Breast epithelium (tissue), 4 donors: ENCODE results near the gene HEATR5A. TPM values are rescaled to one million over a fixed set of nuclear protein-coding genes. Genes with fewer than 3 reads are reported as not detected.
"Not testable (repeated sequence)": the region's sequence is repeated elsewhere in the genome, so short reads cannot be mapped to it uniquely, and the experiment has no call there.

Experiments
- DNase-seq, 2 donors: peaks; one replicate each; pipeline ENCODE4 v3.0.0-alpha.2; 2019; ENCODE audit warnings: low spot score in 2 of 2
- H3K27ac ChIP-seq, 2 donors: fragments of 200-600 bp; sonication (generic) in 1 of 2; one replicate each; pipeline ENCODE4 v1.5.1; 2016 to 2019; ENCODE audit warnings: mild to moderate bottlenecking in 1 of 2
- H3K27me3 ChIP-seq, 2 donors: fragments of 200-600 bp; sonication (generic) in 1 of 2; one replicate each; pipeline versions ENCODE4 v1.5.1 to v1.6.0; 2017 to 2019; ENCODE audit warnings: control low read depth in 1 of 2, mild to moderate bottlenecking in 1 of 2
- H3K36me3 ChIP-seq: fragments of 200-600 bp; one replicate; pipeline ENCODE4 v1.5.1; 2019
- H3K4me1 ChIP-seq, 2 donors: fragments of 200-600 bp; sonication (generic); one replicate each; pipeline ENCODE4 v1.5.1; 2016 to 2019; ENCODE audit warnings: control low read depth in 1 of 2
- H3K4me3 ChIP-seq, 3 donors: fragments of 200-600 bp; sonication (generic); 1 replicate in 2 of 3; 2 replicates in 1 of 3; pipeline ENCODE4 v1.5.1; 2016 to 2019; ENCODE audit warnings: mild to moderate bottlenecking in 3 of 3, moderate library complexity in 2 of 3
- H3K9me3 ChIP-seq, 2 donors: fragments of 200-600 bp; sonication (generic) in 1 of 2; one replicate each; pipeline ENCODE4 v1.5.1; 2016 to 2019; ENCODE audit warnings: control low read depth in 1 of 2
- CTCF ChIP-seq, 3 donors: fragments of 450-650 bp; IDR thresholded peaks; one replicate each; pipeline ENCODE4 v1.5.1; 2016 to 2017; ENCODE audit warnings: antibody characterized with exemption in 3 of 3, mild to moderate bottlenecking in 3 of 3, moderate library complexity in 3 of 3
- POLR2A ChIP-seq: fragments of 450-650 bp; IDR thresholded peaks from one replicate; pipeline ENCODE4 v1.6.1; 2016; ENCODE audit warnings: antibody characterized with exemption, mild to moderate bottlenecking, moderate library complexity
- POLR2AphosphoS5 ChIP-seq, 3 donors: sonication (generic); formaldehyde crosslinking; IDR thresholded peaks; one replicate each; pipeline ENCODE4 v1.6.1; 2017; ENCODE audit warnings: antibody characterized with exemption in 3 of 3
- intact Hi-C: fragments of 100-400 bp; cut with DNase I; formaldehyde crosslinking; loops from one replicate; pipeline ENCODE4 v1.15.1; 2023; ENCODE audit warnings: low total_unique reads
- total RNA-seq, 3 donors: library from RNA; depleted of rRNA; stranded (reverse); fragments of >200 nt; gene quantifications; one replicate each; pipeline ENCODE4 v1.1.0, GENCODE V29; 2016

HEATR5A gene
- total RNA-seq, 3 donors from 2014 or later: 24.6 to 43.9 (median 34.7) TPM

- Histone ChIP-seq H3K36me3 (no peaks in the 10 kb centered on the region), H3K9me3 (no peaks in the 10 kb centered on the region), H3K4me1 (no peaks in the 10 kb centered on the region), H3K27me3 (no peaks in the 10 kb centered on the region), H3K4me3 (no peak overlapping the region), H3K27ac (no peak overlapping the region)
- DNase-seq: no peak
- intact Hi-C loops: no loop called here
- TF ChIP-seq CTCF (IDR thresholded peaks at IDR 0.05) (no peak), POLR2AphosphoS5 (IDR thresholded peaks at IDR 0.05) (no peak), POLR2A (no peak)
Measured at GRCh38 chr14:31253746-31254471, 166.4 kb downstream of the HEATR5A start.

GRCh38 chr14:31252865-31253264, 167.5 kb downstream of the HEATR5A start:
- H3K27ac ChIP-seq: no peak overlapping the region
- DNase-seq: no peak
- TF ChIP-seq CTCF (IDR thresholded peaks at IDR 0.05): no peak
- TF ChIP-seq POLR2A: no peak
- no peak for TF ChIP-seq POLR2AphosphoS5 (IDR thresholded peaks at IDR 0.05)
- no peaks in the 10 kb centered on the region for H3K36me3 ChIP-seq
- no peaks in the 10 kb centered on the region for H3K9me3 ChIP-seq
- no peaks in the 10 kb centered on the region for H3K4me1 ChIP-seq
- intact Hi-C loops: no loop called here
- H3K4me3 ChIP-seq: no peak overlapping the region
- no peaks in the 10 kb centered on the region for H3K27me3 ChIP-seq

- H3K9me3 ChIP-seq: no peaks in the 10 kb centered on the region
- no peaks in the 10 kb centered on the region for H3K36me3 ChIP-seq
- H3K4me1 ChIP-seq: no peaks in the 10 kb centered on the region
- H3K27ac ChIP-seq: no peak overlapping the region
- DNase-seq: no peak
- no peak overlapping the region for H3K4me3 ChIP-seq
- intact Hi-C loops: no loop called here
- H3K27me3 ChIP-seq: no peaks in the 10 kb centered on the region
- TF ChIP-seq POLR2A (no peak), CTCF (IDR thresholded peaks at IDR 0.05) (no peak), POLR2AphosphoS5 (IDR thresholded peaks at IDR 0.05) (no peak)
Measured at GRCh38 chr14:31251028-31251958, 169.1 kb downstream of the HEATR5A start.

GRCh38 chr14:31244626-31245025, 175.7 kb downstream of the HEATR5A start:
- H3K4me1 ChIP-seq: no peaks in the 10 kb centered on the region
- intact Hi-C loops: no loop called here
- no peak overlapping the region for H3K27ac ChIP-seq
- no peaks in the 10 kb centered on the region for H3K9me3 ChIP-seq
- H3K27me3 ChIP-seq: no peaks in the 10 kb centered on the region
- H3K4me3 ChIP-seq: no peak overlapping the region
- DNase-seq: no peak
- no peaks in the 10 kb centered on the region for H3K36me3 ChIP-seq
- TF ChIP-seq POLR2AphosphoS5 (IDR thresholded peaks at IDR 0.05) (no peak), CTCF (IDR thresholded peaks at IDR 0.05) (no peak), POLR2A (no peak)

GRCh38 chr14:31243860-31244259, 176.5 kb downstream of the HEATR5A start:
- Histone ChIP-seq H3K9me3 (no peaks in the 10 kb centered on the region), H3K36me3 (no peaks in the 10 kb centered on the region), H3K27me3 (no peaks in the 10 kb centered on the region), H3K27ac (no peak overlapping the region), H3K4me1 (no peaks in the 10 kb centered on the region), H3K4me3 (no peak overlapping the region)
- no peak for DNase-seq
- intact Hi-C loops: no loop called here
- no peak for TF ChIP-seq CTCF (IDR thresholded peaks at IDR 0.05)
- no peak for TF ChIP-seq POLR2AphosphoS5 (IDR thresholded peaks at IDR 0.05)
- no peak for TF ChIP-seq POLR2A

- DNase-seq, H3K9me3 ChIP-seq, H3K4me1 ChIP-seq, intact Hi-C loops, H3K36me3 ChIP-seq, H3K27me3 ChIP-seq: not testable (repeated sequence)
- peak overlapping the region in 2 of 3 donors; percentile 13 to 53 for H3K4me3 ChIP-seq
- H3K27ac ChIP-seq: peak overlapping the region in 1 of 2 donors; percentile 3
Measured at GRCh38 chr14:31242161-31242940, 178.0 kb downstream of the HEATR5A start.
